ENCODE results near the gene IDH1. TPM values are rescaled to one million over a fixed set of nuclear protein-coding genes. Genes with fewer than 3 reads are reported as not detected.

IDH1 gene
- total RNA-seq, 2 donors from 2014 or later: 28.7 to 50.6 TPM

DNA sequence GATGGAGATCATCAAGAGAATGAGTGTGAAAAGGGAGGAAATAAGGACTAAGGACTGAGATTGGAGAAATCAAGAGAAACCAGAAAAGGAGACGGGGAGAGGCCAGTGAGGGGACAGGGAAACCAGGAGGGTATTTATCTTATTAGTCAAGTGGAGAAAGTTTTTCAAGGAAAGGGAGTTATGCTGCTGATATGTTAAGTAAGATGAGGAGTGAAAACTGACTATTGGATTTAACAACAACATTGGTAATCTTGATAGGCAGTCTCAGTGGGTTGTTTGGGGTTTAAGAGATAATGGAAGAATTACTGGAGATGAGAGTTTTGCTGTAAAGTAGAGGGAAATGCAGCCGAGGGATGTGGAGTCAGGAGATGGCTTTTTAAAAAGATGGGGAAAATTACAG is 41.7 kb upstream of the IDH1 start:
- no peak overlapping the region for H3K4me3 ChIP-seq
- 97 to 99% methylated on average over 2 of the region's 2 CpGs for WGBS, 2 donors
- no peak for TF ChIP-seq POLR2A (IDR thresholded peaks at IDR 0.05)
- TF ChIP-seq, protein P1, sequence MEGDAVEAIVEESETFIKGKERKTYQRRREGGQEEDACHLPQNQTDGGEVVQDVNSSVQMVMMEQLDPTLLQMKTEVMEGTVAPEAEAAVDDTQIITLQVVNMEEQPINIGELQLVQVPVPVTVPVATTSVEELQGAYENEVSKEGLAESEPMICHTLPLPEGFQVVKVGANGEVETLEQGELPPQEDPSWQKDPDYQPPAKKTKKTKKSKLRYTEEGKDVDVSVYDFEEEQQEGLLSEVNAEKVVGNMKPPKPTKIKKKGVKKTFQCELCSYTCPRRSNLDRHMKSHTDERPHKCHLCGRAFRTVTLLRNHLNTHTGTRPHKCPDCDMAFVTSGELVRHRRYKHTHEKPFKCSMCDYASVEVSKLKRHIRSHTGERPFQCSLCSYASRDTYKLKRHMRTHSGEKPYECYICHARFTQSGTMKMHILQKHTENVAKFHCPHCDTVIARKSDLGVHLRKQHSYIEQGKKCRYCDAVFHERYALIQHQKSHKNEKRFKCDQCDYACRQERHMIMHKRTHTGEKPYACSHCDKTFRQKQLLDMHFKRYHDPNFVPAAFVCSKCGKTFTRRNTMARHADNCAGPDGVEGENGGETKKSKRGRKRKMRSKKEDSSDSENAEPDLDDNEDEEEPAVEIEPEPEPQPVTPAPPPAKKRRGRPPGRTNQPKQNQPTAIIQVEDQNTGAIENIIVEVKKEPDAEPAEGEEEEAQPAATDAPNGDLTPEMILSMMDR (IDR thresholded peaks at IDR 0.05): no peak
- H3K27me3 ChIP-seq: no peaks in the 10 kb centered on the region
- ATAC-seq (no peak), DNase-seq (no peak)
- H3K36me3 ChIP-seq (replicated peaks in 1 of 2; ENCODE audit: insufficient read depth in 1 of 2, low read depth in 2 of 2): peaks cover 0 to 18% of the 10 kb centered on the region in 2 donors
- H3K27ac ChIP-seq: no peak overlapping the region
- intact Hi-C loops (cut with DNase I): no loop called here
- peaks cover 9% of the 10 kb centered on the region for H3K4me1 ChIP-seq
- H3K9me3 ChIP-seq: no peaks in the 10 kb centered on the region

- Histone ChIP-seq H3K27ac (no peak overlapping the region), H3K36me3 (replicated peaks in 1 of 2; ENCODE audit: insufficient read depth in 1 of 2, low read depth in 2 of 2) (peaks cover 0 to 14% of the 10 kb centered on the region in 2 donors), H3K4me1 (peaks cover 10% of the 10 kb centered on the region), H3K4me3 (no peak overlapping the region), H3K9me3 (no peaks in the 10 kb centered on the region), H3K27me3 (no peaks in the 10 kb centered on the region)
- WGBS, 2 donors: 90 to 93% methylated on average over 4 of the region's 4 CpGs
- ATAC-seq: no peak
- intact Hi-C loops (cut with DNase I): no loop called here
- TF ChIP-seq POLR2A (IDR thresholded peaks at IDR 0.05): no peak
- TF ChIP-seq, protein P1 (IDR thresholded peaks at IDR 0.05): no peak
- DNase-seq: no peak
Observed at GRCh38 chr2:208295834-208296233, 41.0 kb upstream of the IDH1 start.

DNA sequence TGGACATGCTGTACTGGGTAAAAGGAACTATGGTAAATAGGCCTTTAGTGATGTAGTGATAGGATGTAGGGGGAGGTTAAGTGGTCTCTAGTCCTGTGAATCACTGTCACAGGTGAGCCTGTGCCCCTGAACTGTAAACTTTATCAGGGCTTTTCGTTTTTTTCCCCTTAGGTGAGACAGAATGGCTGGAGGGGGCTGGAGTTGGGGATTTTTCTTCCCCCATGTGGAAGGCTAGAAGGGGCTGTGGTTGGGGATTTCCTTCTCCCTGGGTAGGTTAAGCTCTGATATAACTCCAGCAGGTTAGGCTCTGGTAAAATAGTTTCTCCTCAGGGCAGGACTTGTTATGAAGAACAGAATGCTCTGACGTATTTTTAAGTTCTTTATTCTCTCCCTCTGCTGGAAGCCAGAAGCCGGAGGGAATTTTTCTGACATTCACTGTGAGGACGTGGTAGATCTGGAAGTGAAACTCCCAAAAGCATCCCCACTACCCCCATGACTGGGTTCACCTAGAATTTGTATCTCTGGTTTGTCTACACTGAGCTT is 39.7 kb upstream of the IDH1 start:
- no peak for TF ChIP-seq POLR2A (IDR thresholded peaks at IDR 0.05)
- TF ChIP-seq, protein P1 (IDR thresholded peaks at IDR 0.05): no peak
- Histone ChIP-seq H3K36me3 (replicated peaks in 1 of 2; ENCODE audit: insufficient read depth in 1 of 2, low read depth in 2 of 2) (peaks cover 0 to 8% of the 10 kb centered on the region in 2 donors), H3K27me3 (no peaks in the 10 kb centered on the region), H3K27ac (no peak overlapping the region), H3K4me1 (peaks cover 10% of the 10 kb centered on the region), H3K9me3 (no peaks in the 10 kb centered on the region), H3K4me3 (no peak overlapping the region)
- ATAC-seq (no peak), DNase-seq (no peak)
- intact Hi-C loops (cut with DNase I): no loop called here
- 83 to 88% methylated on average over 4 of the region's 4 CpGs for WGBS, 2 donors

DNA sequence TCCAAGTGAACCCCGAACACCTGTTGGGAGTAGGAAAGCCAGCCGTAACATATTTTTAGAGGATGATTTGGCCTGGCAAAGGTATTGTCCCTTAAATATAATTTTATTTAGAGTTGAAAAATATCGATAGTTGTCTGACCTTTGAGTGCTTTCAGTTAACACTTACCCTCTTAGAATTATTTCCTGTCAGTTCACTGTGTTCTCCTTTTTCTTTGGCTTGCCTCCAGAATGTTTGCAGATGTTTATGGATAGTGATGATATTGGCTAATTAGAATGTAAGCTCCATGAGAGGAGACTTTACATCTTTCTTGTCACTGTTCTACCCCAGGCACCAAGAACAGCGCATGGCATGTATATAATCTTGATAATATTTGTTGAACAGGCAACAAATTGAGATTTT is 31.0 kb upstream of the IDH1 start:
- Histone ChIP-seq H3K9me3 (no peaks in the 10 kb centered on the region), H3K4me1 (peaks cover 14% of the 10 kb centered on the region), H3K4me3 (no peak overlapping the region), H3K36me3 (replicated peaks in 1 of 2; ENCODE audit: insufficient read depth in 1 of 2, low read depth in 2 of 2) (peaks cover 9 to 11% of the 10 kb centered on the region in 2 donors), H3K27me3 (no peaks in the 10 kb centered on the region), H3K27ac (no peak overlapping the region)
- TF ChIP-seq, protein P1 (IDR thresholded peaks at IDR 0.05): no peak
- no peak for TF ChIP-seq POLR2A (IDR thresholded peaks at IDR 0.05)
- 77 to 93% methylated on average over 4 of the region's 4 CpGs for WGBS, 2 donors
- ATAC-seq (no peak), DNase-seq (no peak)
- intact Hi-C loops (cut with DNase I): no loop called here

DNA sequence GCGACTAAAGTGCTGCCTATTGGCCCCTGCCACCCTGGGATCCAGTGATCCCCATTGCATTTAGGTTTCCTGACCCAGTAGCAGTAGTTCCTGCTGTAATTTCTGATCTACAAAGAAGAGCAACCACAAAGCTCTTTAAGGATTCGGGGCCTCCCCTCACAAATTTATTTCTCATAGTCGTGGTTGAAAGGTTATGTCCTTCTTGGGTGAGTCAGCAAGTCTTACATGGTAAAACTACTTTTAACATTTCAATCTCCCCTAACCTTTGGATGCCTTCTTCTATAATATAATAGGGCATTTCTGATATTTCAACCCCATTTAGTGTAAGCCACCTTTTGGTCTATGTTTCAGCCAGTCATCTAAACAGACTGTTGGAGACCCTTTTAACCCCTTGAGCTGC is 26.1 kb upstream of the IDH1 start:
- Histone ChIP-seq H3K4me1 (peaks cover 14% of the 10 kb centered on the region), H3K4me3 (no peak overlapping the region), H3K27me3 (no peaks in the 10 kb centered on the region), H3K9me3 (no peaks in the 10 kb centered on the region), H3K36me3 (replicated peaks in 1 of 2; ENCODE audit: insufficient read depth in 1 of 2, low read depth in 2 of 2) (peaks cover 0 to 13% of the 10 kb centered on the region in 2 donors), H3K27ac (no peak overlapping the region)
- no peak for DNase-seq
- intact Hi-C loops (cut with DNase I): no loop called here
- 76 to 88% methylated on average over 3 of the region's 3 CpGs for WGBS, 2 donors
- ATAC-seq: no peak
- TF ChIP-seq POLR2A (IDR thresholded peaks at IDR 0.05): no peak
- TF ChIP-seq, protein P1 (IDR thresholded peaks at IDR 0.05): no peak

All from body of pancreas (tissue), 4 donors.